Right lobe of liver (tissue), 6 donors: ENCODE measurements around the gene SMIM5. TPM values are rescaled to one million over a fixed set of nuclear protein-coding genes. Genes with fewer than 3 reads are reported as not detected.

Experiments
- ATAC-seq, 4 donors: fragments of 200-7000 bp; cut with Tn5 transposase; one replicate each; pipeline ENCODE4 v1.9.1; 2020; ENCODE audit warnings: mild to moderate bottlenecking in 4 of 4, moderate library complexity in 4 of 4
- DNase-seq, 3 donors: peaks; one replicate each; pipeline ENCODE4 v3.0.0-alpha.2; 2020
- H3K27ac ChIP-seq, 3 donors: fragments of 200-600 bp; one replicate each; pipeline ENCODE4 v1.8.0; 2022
- H3K27me3 ChIP-seq, 2 donors: fragments of 200-600 bp; one replicate each; pipeline ENCODE4 v1.8.0; 2022
- H3K36me3 ChIP-seq, 4 donors: fragments of 200-600 bp; sonication (generic) in 1 of 4; one replicate each; pipeline versions ENCODE4 v1.5.1 to v1.8.0; 2017 to 2022; ENCODE audit warnings: control low read depth in 1 of 4
- H3K4me1 ChIP-seq, 4 donors: fragments of 200-600 bp; sonication (generic) in 1 of 4; one replicate each; pipeline versions ENCODE4 v1.5.1 to v1.8.0; 2017 to 2022; ENCODE audit warnings: control low read depth in 1 of 4
- H3K4me3 ChIP-seq, 3 donors: fragments of 200-600 bp; one replicate each; pipeline ENCODE4 v1.8.0; 2022
- H3K9me3 ChIP-seq, 4 donors: fragments of 200-600 bp; sonication (generic) in 1 of 4; one replicate each; pipeline versions ENCODE4 v1.5.1 to v1.8.0; 2017 to 2022; ENCODE audit warnings: control low read depth in 1 of 4
- CTCF ChIP-seq, 4 donors: fragments of 200-600 bp in 3 of 4; fragments of 450-650 bp in 1 of 4; IDR thresholded peaks; one replicate each; pipeline versions ENCODE4 v1.5.1 to v1.8.0; 2016 to 2022; ENCODE audit warnings: antibody characterized with exemption in 4 of 4, mild to moderate bottlenecking in 2 of 4
- POLR2A ChIP-seq: fragments of 450-650 bp; IDR thresholded peaks from one replicate; pipeline ENCODE4 v1.6.1; 2017; ENCODE audit warnings: antibody characterized with exemption, mild to moderate bottlenecking
- WGBS: methylation state at CpG from one replicate; pipeline ENCODE4 v1.1.6; 2018; ENCODE audit warnings: low coverage, low lambda C conversion rate; ENCODE audit not compliant: insufficient coverage; ENCODE audit errors: missing lambda C conversion rate; 5-methylcytosine and 5-hydroxymethylcytosine counted together
- intact Hi-C, 2 donors: fragments of 100-400 bp; cut with DNase I; formaldehyde crosslinking; loops; one replicate each; pipeline versions ENCODE4 v1.11.2 to v1.14.1; 2022
- total RNA-seq, 6 experiments: library from RNA; depleted of rRNA in 2 of 6; stranded (reverse); fragments of >200 nt in 2 of 6; fragmentation: NEBNext Ultra II Directional in 3 of 6; extraction: Animal tissue kit (Norgen Biotek cat#: 25700) in 3 of 6; gene quantifications; one replicate each; pipeline versions ENCODE4 v1.1.0 to v1.2.4, GENCODE V29; 2016 to 2023
- donor health status: DM: no; HTN: yes; CAD: no.
- donor health status: DM: no; HTN: no; CAD: no.
- donor health status: DM: no; HTN: no; CAD: no.
- donor health status: DM: no; HTN: yes; CAD: no.
- donor health status: DM: no; HTN: yes; CAD: no.

Gene SMIM5
- total RNA-seq, 6 experiments from 2014 or later = 0.06 to 0.78 (median 0.29) TPM; not detected in 1

GRCh38 chr17:75676461-75676860, 43.2 kb downstream of the SMIM5 start:
- intact Hi-C loops = loop anchor here (5.0 kb wide), 1 partner anchor 76 kb away; no protein-coding TSS in a partner anchor

GRCh38 chr17:75679706-75680211, 46.5 kb downstream of the SMIM5 start:
- peak; percentile 37 to 87 (median 64) for ATAC-seq

More at GRCh38 chr17:75676461-75676860, 43.2 kb downstream of the SMIM5 start:
- DNase-seq (no peak), ATAC-seq (no peak)
- Histone ChIP-seq H3K9me3 (no peaks in the 10 kb centered on the region), H3K27me3 (no peaks in the 10 kb centered on the region), H3K36me3 (peaks cover 0 to 19% (median 5%) of the 10 kb centered on the region in 4 donors), H3K27ac (no peak overlapping the region), H3K4me1 (peaks cover 0 to 8% (median 0%) of the 10 kb centered on the region in 4 donors), H3K4me3 (no peak overlapping the region)
- TF ChIP-seq POLR2A (no peak), CTCF (IDR thresholded peaks at IDR 0.05) (no peak)
- WGBS = 42% methylated on average over 3 of the region's 3 CpGs

GRCh38 chr17:75680431-75680830, 47.2 kb downstream of the SMIM5 start:
- intact Hi-C loops = no loop called here
- H3K27me3 ChIP-seq = no peaks in the 10 kb centered on the region
- TF ChIP-seq POLR2A (no peak), CTCF (IDR thresholded peaks at IDR 0.05) (no peak)
- H3K4me1 ChIP-seq = peaks cover 0 to 8% (median 0%) of the 10 kb centered on the region in 4 donors
- ATAC-seq (no peak), DNase-seq (peak in 1 of 3 donors; percentile 1)
- H3K9me3 ChIP-seq = no peaks in the 10 kb centered on the region
- no peak overlapping the region for H3K4me3 ChIP-seq
- WGBS = 94% methylated on average over 5 of the region's 10 CpGs
- H3K36me3 ChIP-seq = peaks cover 0 to 6% (median 2%) of the 10 kb centered on the region in 4 donors
- H3K27ac ChIP-seq = no peak overlapping the region

More at GRCh38 chr17:75679706-75680211, 46.5 kb downstream of the SMIM5 start:
- Histone ChIP-seq H3K4me1 (peaks cover 0 to 8% (median 0%) of the 10 kb centered on the region in 4 donors), H3K27ac (peak overlapping the region in 1 of 3 donors; percentile 14), H3K36me3 (peaks cover 0 to 6% (median 2%) of the 10 kb centered on the region in 4 donors), H3K9me3 (no peaks in the 10 kb centered on the region), H3K27me3 (no peaks in the 10 kb centered on the region), H3K4me3 (no peak overlapping the region)
- peak in 2 of 3 donors; percentile 48 to 56 for DNase-seq
- TF ChIP-seq POLR2A = no peak
- peak in 3 of 4 donors; percentile 7 to 36 (median 20) for TF ChIP-seq CTCF (IDR thresholded peaks at IDR 0.05)
- intact Hi-C loops = loop anchor here (5.0 kb wide), 1 partner anchor 73 kb away; no protein-coding TSS in a partner anchor
- WGBS = 48% methylated on average over 11 of the region's 11 CpGs

GRCh38 chr17:75681289-75681688, 48.1 kb downstream of the SMIM5 start:
- peaks cover 0 to 6% (median 2%) of the 10 kb centered on the region in 4 donors for H3K36me3 ChIP-seq
- intact Hi-C loops = no loop called here
- no peak overlapping the region for H3K27ac ChIP-seq
- DNase-seq = peak in 1 of 3 donors; percentile 2
- TF ChIP-seq CTCF (IDR thresholded peaks at IDR 0.05) (no peak), POLR2A (no peak)
- H3K4me1 ChIP-seq = peaks cover 0 to 8% (median 0%) of the 10 kb centered on the region in 4 donors
- ATAC-seq = no peak
- no peak overlapping the region for H3K4me3 ChIP-seq
- no CpG with 5 or more reads among the region's 3 CpGs for WGBS
- H3K9me3 ChIP-seq = no peaks in the 10 kb centered on the region
- H3K27me3 ChIP-seq = no peaks in the 10 kb centered on the region
